Skin epidermis (tissue), 12 donors: ENCODE measurements around the gene UBN1.
A peak's percentile ranks its signal among the peaks of the same experiment; 100 is the strongest.

Experiments
- H3K27ac ChIP-seq, 21 experiments: fragments of 200-600 bp; sonication (generic) in 11 of 21; one replicate each; pipeline ENCODE4 v1.5.0; 2020; ENCODE audit warnings: mild to moderate bottlenecking in 3 of 21, inconsistent platforms in 2 of 21, moderate library complexity in 2 of 21
- H3K4me3 ChIP-seq, 7 experiments: fragments of 200-600 bp; sonication (generic) in 2 of 7; one replicate each; pipeline ENCODE4 v1.5.0; 2020; ENCODE audit warnings: inconsistent platforms in 2 of 7, mild to moderate bottlenecking in 2 of 7, moderate library complexity in 1 of 7

Gene UBN1

GRCh38 chr16:4879049-4879448, 31.8 kb downstream of the UBN1 start:
- no peak overlapping the region for H3K4me3 ChIP-seq
- no peak overlapping the region for H3K27ac ChIP-seq

DNA sequence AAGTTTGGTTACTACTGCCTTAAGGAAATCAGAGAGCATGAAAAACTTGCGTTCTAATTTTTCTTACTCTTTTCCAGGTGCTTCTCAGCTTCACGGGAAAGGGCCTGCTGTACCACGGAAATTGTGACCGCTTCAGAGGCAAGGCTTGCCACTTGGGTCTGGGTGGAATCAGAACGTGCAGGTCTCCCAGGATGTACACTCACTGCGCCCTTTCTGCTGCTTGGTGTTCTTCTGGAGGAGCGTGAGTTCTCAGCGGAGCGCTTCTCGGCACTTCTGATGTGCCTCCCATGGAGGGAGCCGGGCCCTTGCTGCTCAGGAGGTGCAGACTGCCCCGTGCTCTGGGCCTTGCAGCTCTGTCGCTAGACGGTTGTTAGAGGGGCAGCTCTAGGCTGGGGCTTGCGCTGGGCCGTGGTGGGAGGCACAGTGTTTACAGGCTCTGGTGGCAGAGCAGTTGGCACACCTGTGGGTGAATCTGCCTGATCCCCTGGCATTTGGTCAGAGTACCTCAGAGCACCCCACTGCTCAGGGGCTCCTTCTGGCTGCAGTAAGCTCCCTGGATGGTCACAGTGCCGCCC, 32.8 kb downstream of the UBN1 start:
- Histone ChIP-seq H3K27ac (peak overlapping the region in 1 of 21 experiments; percentile 18), H3K4me3 (no peak overlapping the region)

GRCh38 chr16:4882000-4882632, 34.8 kb downstream of the UBN1 start:
- H3K27ac ChIP-seq = peak overlapping the region in 2 of 21 experiments; percentile 26 to 34

DNA sequence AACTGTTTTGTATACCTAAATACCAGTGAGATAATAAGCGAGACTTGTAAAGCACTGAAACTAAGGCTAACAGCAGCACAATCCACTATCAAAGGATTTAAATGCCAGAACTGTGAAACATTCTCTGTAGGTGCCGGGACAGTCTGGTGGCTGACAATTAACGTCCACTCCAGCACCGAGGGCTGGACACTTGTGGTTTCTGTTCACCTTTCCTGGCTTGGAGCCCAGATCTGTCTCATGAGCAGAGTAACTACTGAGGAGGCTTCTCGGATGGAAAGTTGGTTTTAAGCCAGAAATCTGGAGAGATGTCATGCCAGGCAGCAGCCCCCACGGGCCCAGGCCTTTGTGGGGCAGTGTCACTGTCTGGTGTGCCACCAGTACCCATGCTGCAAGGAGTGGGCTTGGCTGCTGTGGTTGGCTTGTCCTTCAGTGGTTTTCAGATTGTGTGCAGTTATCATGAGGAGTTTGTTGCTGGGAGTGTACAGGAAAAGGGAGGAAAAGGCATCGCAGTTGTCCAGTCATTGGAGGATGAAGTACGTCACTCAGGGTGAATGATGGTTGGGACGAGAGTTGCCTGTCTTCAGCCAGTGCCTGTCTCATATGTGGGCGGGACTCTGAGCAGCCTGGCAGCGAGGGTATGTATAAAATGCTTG, 35.5 kb downstream of the UBN1 start:
- H3K4me3 ChIP-seq = no peak overlapping the region
- no peak overlapping the region for H3K27ac ChIP-seq

More at GRCh38 chr16:4882000-4882632, 34.8 kb downstream of the UBN1 start:
- no peak overlapping the region for H3K4me3 ChIP-seq

DNA sequence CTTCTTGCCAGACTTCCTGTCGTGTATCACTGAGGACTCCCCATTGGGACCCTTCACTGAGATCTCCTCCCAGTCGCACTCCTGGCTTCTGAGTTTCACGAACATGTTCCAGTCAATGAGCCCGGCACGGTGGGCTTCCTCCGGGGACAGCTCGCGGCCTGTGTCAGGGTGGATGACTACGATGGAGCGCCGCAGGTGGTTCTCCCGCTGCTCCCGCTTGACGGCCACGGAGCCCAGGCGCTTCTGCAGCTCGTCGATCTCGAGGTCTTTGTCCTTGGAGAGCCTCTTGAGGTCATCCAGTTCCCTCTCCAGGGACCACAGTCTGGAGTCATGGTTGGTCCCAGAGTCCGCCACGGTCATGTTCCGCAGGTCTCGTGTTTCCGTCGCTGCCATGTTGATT, 36.2 kb downstream of the UBN1 start:
- Histone ChIP-seq H3K27ac (no peak overlapping the region), H3K4me3 (no peak overlapping the region)

DNA sequence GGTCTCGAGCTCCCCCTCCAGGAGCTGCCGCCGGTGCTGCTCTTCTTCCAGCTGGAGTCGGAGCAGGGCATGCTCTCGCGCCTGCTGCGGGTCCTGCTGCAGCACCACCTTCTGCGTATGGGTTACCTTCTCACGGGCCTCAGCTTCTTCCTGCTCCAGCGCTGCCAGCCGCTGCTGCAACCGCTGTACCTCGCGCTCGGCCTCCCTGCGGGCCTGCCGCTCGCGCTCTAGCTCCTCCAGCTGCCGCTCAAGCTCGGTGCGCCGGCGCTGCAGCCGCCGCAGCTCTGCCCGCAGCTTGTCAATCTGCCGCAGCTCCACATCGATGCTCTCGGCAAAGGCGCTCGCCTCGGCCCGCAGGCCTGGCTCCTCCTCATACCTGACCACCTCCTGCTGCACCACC, 36.9 kb downstream of the UBN1 start:
- H3K4me3 ChIP-seq = no peak overlapping the region
- H3K27ac ChIP-seq = no peak overlapping the region

GRCh38 chr16:4884972-4885874, 37.9 kb downstream of the UBN1 start:
- no peak overlapping the region for H3K4me3 ChIP-seq
- H3K27ac ChIP-seq = no peak overlapping the region

DNA sequence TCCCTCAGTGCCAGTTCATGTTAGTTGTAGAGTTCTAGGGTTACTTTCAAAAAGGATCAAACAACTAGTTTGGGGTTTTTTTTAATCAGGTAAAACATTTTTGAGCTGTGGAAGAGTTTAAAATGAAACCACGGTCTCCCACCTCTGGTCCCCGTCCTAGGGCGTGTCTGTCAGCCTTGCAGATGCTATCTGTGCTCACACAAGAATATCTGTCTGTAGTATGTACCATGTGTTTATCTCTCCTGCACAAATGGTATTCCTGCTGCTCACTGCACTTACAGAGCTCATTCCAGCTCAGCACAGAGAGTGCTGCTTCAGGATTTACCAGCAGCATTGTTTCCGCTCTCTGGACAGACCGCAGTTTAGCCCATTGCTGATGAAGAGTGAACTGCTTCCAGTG, 38.9 kb downstream of the UBN1 start:
- no peak overlapping the region for H3K4me3 ChIP-seq
- H3K27ac ChIP-seq = no peak overlapping the region

GRCh38 chr16:4888428-4889135, 41.3 kb downstream of the UBN1 start:
- no peak overlapping the region for H3K4me3 ChIP-seq
- H3K27ac ChIP-seq = no peak overlapping the region

DNA sequence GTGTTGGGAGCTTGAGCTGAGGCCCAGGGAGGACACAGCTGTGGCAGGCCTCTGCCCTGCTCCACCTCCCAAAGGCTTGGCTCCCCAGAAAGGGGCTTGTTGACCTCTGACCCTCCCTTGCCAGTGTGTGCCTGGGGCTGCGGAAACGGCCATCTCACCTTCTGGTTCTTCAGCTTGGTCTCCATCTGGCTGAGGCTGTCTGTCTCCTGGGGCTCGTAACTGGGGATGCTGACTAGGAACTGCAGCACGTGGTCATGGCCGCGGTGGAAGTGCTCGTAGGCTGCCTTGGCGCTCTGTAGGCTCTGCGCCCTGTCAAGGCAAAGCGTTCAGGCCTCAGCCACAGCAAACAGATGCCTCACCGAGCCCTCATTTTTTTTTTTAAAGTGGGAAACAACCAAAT, 42.7 kb downstream of the UBN1 start:
- H3K4me3 ChIP-seq = no peak overlapping the region
- peak overlapping the region in 1 of 21 experiments; percentile 54 for H3K27ac ChIP-seq

DNA sequence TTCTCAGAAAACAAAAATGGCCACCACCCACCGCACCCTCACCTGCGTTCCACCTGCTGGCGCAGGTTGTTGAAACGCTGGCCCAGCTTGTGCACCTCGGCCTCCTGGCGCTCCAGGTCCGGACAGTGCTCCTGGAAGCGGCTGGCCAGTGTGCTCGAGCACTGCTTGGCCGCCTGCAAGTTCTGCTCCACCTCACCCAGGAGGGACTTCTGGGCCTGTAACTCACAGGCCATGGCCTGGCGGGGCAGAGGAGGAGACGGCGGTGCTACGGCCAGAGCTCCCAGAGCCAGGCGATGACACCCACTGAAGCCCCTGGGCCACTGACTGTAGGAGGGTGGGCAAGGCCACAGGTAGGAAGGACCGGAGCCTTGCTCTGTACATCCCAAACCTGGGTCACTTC, 43.4 kb downstream of the UBN1 start:
- H3K4me3 ChIP-seq = no peak overlapping the region
- H3K27ac ChIP-seq = no peak overlapping the region

- Histone ChIP-seq H3K4me3 (no peak overlapping the region), H3K27ac (peak overlapping the region in 1 of 21 experiments; percentile 18)
Measured at GRCh38 chr16:4891097-4891885, 44.0 kb downstream of the UBN1 start.

- Histone ChIP-seq H3K27ac (peak overlapping the region in 2 of 21 experiments; percentile 18 to 52), H3K4me3 (no peak overlapping the region)
Measured at GRCh38 chr16:4891886-4892216, 44.6 kb downstream of the UBN1 start.

GRCh38 chr16:4892361-4893102, 45.3 kb downstream of the UBN1 start:
- H3K27ac ChIP-seq = peak overlapping the region in 4 of 21 experiments; percentile 9 to 52 (median 27)
- H3K4me3 ChIP-seq = no peak overlapping the region

DNA sequence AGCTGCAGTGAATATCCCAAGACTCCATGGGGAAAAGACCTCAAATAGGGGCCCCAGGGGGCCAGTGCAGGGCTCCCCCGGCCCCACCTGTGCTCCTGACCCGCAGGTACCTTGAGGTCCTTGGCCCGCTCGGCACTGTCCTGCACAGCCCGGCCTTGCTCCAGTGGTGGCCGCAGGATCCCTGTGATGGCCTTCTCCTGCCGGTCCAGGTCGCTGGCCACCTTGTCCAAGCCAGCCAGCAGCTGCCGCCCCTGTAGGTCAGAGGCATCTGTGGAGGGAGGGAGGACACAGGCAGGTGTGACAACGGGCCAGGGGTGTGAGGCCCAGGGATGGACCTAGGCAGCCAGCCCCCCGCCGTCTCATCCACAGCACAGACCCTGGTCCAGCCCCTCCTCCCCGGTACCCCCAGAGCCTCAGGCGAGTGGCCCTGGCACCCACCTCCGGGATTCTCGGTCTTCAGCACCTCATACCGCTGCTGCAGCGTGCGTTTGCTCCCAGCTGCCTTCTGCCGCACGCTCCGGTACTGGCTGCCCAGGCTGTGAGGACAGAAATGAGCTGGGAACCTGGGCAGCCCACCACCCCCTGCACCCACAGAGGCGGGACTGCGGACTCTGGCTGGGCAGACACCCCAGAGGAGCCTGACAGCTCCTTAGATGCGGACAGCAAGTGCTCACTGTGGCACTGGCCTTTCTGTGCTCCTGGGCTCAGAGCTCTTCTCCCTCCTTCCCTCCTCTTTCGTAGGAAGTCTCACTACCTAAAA, 46.0 kb downstream of the UBN1 start:
- peak overlapping the region in 2 of 21 experiments; percentile 9 to 36 for H3K27ac ChIP-seq
- H3K4me3 ChIP-seq = no peak overlapping the region

DNA sequence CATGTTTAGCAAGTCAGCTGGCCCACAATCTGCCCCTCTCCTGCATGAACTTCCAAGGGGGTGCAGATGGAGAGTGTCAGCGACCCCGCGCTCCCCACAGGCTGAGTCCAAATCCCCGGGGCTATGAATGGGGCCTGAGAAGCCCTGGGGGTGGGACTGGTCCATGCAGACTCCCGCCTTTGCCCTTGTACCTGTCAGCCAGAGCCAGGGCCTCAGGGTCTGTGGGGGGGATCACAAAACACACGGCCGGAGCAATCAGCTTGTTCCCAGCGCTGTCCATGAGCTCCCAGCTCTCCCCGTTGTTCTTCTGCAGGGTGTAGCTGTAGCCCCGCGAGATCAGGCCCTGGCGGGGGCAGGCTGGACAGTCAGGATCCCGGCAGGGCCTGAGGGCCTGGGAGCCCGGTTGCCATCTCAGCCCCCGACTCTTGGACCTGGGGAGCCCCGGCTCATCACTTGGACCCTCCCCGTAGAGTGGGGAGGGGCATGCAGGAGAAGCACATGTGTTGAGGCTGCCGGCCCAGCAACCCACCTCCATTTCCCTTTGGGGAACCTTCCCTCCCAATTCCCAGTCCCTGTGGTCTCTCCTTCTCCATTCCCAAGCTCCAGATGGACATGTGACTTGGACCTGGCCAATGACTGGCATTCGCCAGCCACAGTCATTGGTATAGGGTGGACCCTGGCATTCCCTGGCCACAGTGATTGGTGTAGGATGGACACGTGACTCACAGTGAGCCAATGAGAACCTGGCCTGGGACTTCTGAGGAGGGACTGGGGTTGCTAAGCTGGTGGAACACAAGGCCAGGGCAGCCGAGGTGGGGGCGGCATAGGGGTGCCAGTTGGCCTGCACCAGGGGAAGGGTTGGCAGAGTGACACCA, 47.2 kb downstream of the UBN1 start:
- H3K4me3 ChIP-seq = no peak overlapping the region

DNA sequence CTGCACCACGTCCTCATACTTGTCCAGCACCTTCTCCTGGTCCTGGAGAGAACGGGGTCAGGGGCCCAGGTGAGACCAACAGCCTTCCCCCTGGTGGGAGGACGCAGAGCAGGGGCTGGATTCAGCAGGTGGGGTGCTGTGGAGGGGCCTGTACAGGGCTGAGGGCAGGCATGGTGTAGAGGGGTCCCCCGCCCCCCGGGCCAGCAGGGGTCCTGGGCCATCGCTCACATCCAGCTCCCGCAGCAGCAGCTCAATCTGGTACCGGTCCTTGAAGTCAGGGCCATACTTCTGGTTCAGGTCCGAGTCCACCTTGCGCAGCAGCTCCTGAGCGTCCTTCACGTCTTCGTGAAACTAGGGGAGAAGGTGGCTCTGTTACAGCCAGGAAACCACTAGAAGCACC, 48.1 kb downstream of the UBN1 start:
- peak overlapping the region in 2 of 21 experiments; percentile 9 to 13 for H3K27ac ChIP-seq
- H3K4me3 ChIP-seq = no peak overlapping the region

More for the DNA sequence above, 47.2 kb downstream of the UBN1 start:
- H3K27ac ChIP-seq = peak overlapping the region in 2 of 21 experiments; percentile 3 to 13
